HL-60/S4 treated with phorbol 12-myristate 13-acetate at 8.2 ng/mL for 4 days and 3 days (cell line): ENCODE data around the gene MPLKIP.
"Not testable (repeated sequence)": the region's sequence is repeated elsewhere in the genome, so short reads cannot be mapped to it uniquely, and the experiment has no call there.

Source experiments
- in situ Hi-C: fragments of 300-500 bp; cut with MboI; formaldehyde crosslinking; loops from 2 replicates; pipeline ENCODE4 v1.15.0; 2022; ENCODE audit warnings: low sequenced_read_pairs

Gene MPLKIP

GRCh38 chr7:40134428-40135316, at the start of gene MPLKIP, which contains the start of gene SUGCT:
Gene MPLKIP (minus strand): TSS chr7:40134622. CDS start chr7:40134567, 55 bp downstream.
Gene SUGCT (plus strand): TSS chr7:40135005.
- in situ Hi-C loops, result no loop called here

- in situ Hi-C loops, result no loop called here
These were observed 48.0 kb upstream of the MPLKIP start for GRCh38 chr7:40182452-40182851.

DNA sequence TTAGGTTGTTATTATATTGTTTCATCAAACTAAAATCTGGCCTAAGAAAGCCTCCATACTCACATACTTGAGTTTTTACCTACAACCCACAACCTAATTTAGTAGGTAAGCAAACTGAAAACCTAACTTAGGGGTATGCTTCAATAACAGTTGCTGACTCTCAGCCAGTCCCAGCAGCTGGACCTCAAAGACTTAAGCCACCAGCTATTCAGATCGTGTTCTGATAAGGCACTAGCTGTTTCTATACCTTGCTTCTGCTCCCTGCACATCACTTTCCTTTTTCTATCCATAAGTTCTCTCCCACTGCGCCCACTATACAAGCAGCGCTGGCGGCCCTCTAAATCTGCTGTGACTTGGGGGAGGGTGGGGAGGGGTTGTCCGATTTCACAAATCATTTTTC, 42.6 kb upstream of the MPLKIP start:
- in situ Hi-C loops, result no loop called here

GRCh38 chr7:40175725-40176510, 41.5 kb upstream of the MPLKIP start:
- in situ Hi-C loops, result no loop called here

- in situ Hi-C loops, result not testable (repeated sequence)
These were observed 40.8 kb upstream of the MPLKIP start for GRCh38 chr7:40175256-40175655.

DNA sequence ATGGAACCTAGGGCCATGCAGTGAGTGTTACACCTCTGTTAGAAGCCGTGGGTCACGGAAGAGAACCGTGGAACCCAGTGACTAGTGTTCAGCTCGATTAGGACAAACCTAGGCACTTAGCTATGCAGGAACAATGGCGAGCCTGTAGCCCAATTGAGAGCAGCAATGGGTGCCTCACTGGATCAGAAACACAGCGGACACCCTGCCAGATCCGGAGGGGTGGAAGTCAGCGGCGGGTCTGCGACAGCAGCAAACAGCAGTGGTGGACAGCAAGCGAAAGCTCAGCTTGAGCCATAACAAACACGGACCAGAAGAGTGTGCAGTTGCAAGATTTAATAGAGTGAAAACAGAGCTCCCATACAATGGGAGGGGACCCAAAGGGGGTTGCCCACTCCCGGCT, 38.7 kb upstream of the MPLKIP start:
- in situ Hi-C loops, result not testable (repeated sequence)

DNA sequence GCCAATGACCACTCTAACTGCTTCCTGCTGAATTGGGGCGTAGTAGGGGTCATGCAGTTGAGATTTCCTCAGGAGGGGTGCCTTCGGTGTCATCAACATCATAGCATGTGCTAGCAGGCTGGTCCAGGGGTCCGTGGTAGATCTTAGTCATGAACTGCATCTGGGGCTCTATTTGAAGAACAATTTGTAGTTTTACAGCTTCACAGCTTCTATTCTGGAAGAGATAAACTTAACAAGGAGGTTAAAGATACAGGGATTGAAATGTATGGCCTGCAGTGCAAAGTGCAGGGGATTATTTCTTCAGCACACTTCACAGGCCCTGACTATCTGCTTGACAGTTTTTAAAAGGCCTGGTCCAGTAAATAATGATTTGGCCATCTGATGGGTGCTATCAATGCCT, 33.8 kb upstream of the MPLKIP start:
- in situ Hi-C loops, result not testable (repeated sequence)

GRCh38 chr7:40167291-40167690, 32.9 kb upstream of the MPLKIP start:
- in situ Hi-C loops, result no loop called here

GRCh38 chr7:40165216-40165615, 30.8 kb upstream of the MPLKIP start:
- in situ Hi-C loops, result no loop called here

DNA sequence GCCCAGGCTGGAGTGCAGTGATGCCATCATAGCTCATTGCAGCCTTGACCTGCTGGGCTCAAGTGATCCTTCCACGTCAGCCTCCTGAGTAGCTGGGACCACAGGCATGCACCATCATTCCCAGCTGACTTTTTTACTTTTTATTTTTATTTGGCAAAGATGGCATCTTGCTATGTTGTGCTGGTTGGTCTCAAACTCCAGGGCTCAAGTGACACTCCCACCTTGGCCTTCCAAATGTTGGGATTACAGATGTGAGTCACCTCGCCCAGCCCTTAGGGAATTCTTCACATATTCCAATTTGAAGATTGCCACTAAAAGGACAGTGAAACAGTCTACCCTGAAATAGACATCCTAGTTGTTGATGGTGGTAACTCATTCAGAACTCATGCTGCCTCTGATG, 28.1 kb upstream of the MPLKIP start:
- in situ Hi-C loops, result no loop called here

DNA sequence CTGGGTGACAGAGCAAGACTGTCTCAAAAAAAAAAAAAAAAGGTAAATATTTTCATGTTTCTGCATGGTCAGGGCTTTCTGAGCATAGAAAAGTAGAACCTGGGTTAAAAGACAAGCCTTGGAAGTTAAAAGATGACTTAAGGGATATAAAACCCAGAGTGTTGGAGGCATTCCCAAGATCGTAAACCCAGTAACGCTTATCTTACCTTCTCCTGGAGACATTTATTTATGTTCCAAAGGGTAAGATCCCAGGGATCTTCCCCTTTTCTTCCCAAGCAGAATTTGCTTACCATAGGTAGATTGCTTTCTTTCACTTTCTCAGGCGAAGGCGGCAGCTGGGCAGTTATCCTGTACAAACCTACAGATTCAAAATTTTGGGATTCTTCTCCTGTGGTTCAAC, 22.6 kb upstream of the MPLKIP start:
- in situ Hi-C loops, result no loop called here

- in situ Hi-C loops, result no loop called here
These were observed 17.1 kb upstream of the MPLKIP start for GRCh38 chr7:40151504-40151903.

DNA sequence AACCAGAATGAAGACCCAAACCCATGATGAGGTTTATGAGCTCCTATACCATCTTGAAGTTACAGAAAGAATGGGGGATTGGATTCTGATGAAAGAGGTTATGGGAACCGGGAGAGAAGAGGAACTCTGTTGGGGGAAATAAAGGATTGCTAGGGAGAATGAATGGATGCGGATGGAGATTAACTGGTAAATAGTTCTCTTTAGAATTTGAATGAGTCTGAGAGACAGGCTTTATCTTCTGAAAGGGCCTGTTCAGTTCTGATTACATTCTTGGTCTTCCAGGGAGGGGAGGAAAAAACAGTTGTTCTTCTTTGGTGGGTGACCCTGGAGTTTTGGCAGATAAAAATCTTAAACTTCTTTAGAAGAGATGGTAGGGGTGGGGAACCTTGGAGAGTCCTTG, 14.2 kb upstream of the MPLKIP start:
- in situ Hi-C loops, result no loop called here

GRCh38 chr7:40148247-40148580, 13.8 kb upstream of the MPLKIP start:
- in situ Hi-C loops, result not testable (repeated sequence)

GRCh38 chr7:40147371-40148246, 13.2 kb upstream of the MPLKIP start:
- in situ Hi-C loops, result no loop called here

DNA sequence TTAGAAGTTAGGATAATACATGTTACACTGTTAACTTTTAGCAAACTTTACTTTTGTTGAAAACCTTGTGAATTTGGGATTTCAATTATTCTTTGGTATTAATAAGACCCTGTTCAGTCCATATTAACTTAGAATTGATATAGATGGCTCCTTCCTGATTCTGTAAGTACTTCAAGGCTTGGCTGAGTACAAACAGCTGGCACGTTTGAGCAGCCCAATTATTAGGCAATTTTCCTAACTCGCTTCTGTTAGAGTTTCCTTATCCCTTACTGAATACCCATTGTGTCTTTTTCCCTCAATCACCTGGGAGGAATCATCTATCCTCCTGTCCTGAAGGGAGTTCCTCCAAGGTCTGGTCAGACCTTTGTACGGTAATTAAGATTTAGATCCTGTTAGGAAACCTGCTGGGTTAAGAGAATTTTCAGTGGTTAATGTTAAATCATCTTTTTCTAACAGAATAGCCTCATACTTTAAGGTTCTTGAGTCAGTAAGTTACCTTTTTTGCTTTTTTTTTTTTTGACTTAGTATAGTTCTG, 11.2 kb upstream of the MPLKIP start:
- in situ Hi-C loops, result not testable (repeated sequence)

- in situ Hi-C loops, result not testable (repeated sequence)
These were observed 7.5 kb upstream of the MPLKIP start for GRCh38 chr7:40141916-40142315.

- in situ Hi-C loops, result not testable (repeated sequence)
These were observed 5.5 kb upstream of the MPLKIP start for GRCh38 chr7:40139891-40140290.

DNA sequence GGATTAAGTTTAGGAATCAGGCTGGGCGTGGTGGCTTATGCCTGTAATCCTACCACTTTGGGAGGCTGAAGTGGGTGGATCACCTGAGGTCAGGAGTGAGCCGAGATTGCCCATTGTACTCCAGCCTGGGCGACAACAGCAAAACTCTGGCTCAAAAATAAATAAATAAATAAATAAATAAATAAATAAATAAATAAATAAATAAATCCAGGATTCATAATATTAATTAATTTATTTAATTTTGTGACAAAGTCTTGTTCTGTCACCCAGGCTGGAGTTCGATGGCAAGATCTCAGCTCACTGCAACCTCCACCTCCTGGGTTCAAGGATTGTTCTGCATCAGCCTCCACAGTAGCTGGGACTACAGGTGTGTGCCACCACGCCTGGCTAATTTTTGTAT, 4.6 kb upstream of the MPLKIP start:
- in situ Hi-C loops, result no loop called here

- in situ Hi-C loops, result no loop called here
These were observed 3.1 kb upstream of the MPLKIP start for GRCh38 chr7:40137563-40137962.

- in situ Hi-C loops, result no loop called here
These were observed 842 bp upstream of the MPLKIP start for GRCh38 chr7:40135317-40135610.
